K562 (cell line): ENCODE measurements around the gene SERPINI2. TPM values are rescaled to one million over a fixed set of nuclear protein-coding genes. Genes with fewer than 3 reads are reported as not detected.

Experiments used
- CHD4 ChIP-seq: fragments of 200-600 bp; sonication (generic); IDR thresholded peaks from 3 replicates; pipeline ENCODE4 v1.6.1; 2012; ENCODE audit warnings: low read depth, mild to moderate bottlenecking, mixed read lengths, low read length, inconsistent platforms; ENCODE audit not compliant: insufficient read depth, insufficient replicate concordance, poor library complexity, severe bottlenecking
- EWSR1 ChIP-seq: fragments of 450-650 bp; IDR thresholded peaks from 2 replicates; pipeline ENCODE4 v1.6.1; 2018; ENCODE audit warnings: borderline replicate concordance, mild to moderate bottlenecking, low read depth, moderate library complexity; ENCODE audit not compliant: partially characterized antibody
- HDAC6 ChIP-seq: IDR thresholded peaks from 2 replicates; pipeline ENCODE4 v1.6.1; 2012; ENCODE audit warnings: low read depth, mild to moderate bottlenecking, control low read depth, inconsistent platforms, low read length, moderate library complexity
- KHSRP ChIP-seq: fragments of 450-650 bp; IDR thresholded peaks from 2 replicates; pipeline ENCODE4 v1.6.1; 2017
- RFX1 ChIP-seq: fragments of 450-650 bp; IDR thresholded peaks from 2 replicates; pipeline ENCODE4 v1.6.1; 2016; ENCODE audit warnings: mild to moderate bottlenecking, moderate library complexity
- SREBF2 ChIP-seq: sonication (generic); formaldehyde crosslinking; IDR thresholded peaks from 2 replicates; pipeline ENCODE4 v1.4.0; 2020; ENCODE audit warnings: mild to moderate bottlenecking, missing genetic modification reagents
- SRSF1 ChIP-seq: fragments of 200-400 bp; formaldehyde crosslinking; IDR thresholded peaks from 2 replicates; pipeline ENCODE4 v1.6.1; 2017; ENCODE audit warnings: mild to moderate bottlenecking, low read depth, low read length, moderate library complexity
- ZBTB7A ChIP-seq: IDR thresholded peaks from 2 replicates; pipeline ENCODE4 v1.6.1; 2011; ENCODE audit warnings: low read depth, mild to moderate bottlenecking, low read length, moderate library complexity, borderline replicate concordance; ENCODE audit not compliant: control insufficient read depth
- ZNF3 ChIP-seq: fragments of 250-450 bp; sonication (Bioruptor Pico); IDR thresholded peaks from 2 replicates; pipeline ENCODE4 v1.5.0; 2021; ENCODE audit warnings: mild to moderate bottlenecking, moderate library complexity
- polyA plus RNA-seq, 8 experiments: library from polyadenylated mRNA; depleted of rRNA in 4 of 8; stranded (reverse) in 5 of 8; unstranded in 3 of 8; fragments of >200 nt; fragmentation: Nextera tagmentation in 2 of 8; fragmentation: Illumina TruSeq in 1 of 8; extraction: Ambion mirVana in 2 of 8; extraction: Trizol in 1 of 8; gene quantifications; 2 replicates each; pipeline versions ENCODE4 v1.2.1 to v1.2.3, GENCODE V29; 2011 to 2014; ENCODE audit warnings: inconsistent platforms in 1 of 8, missing spikeins in 1 of 8
- total RNA-seq, 7 experiments: library from RNA; depleted of rRNA in 6 of 7; stranded (reverse); fragments of >200 nt in 6 of 7; fragmentation: Illumina TruSeq in 2 of 7; extraction: Trizol in 2 of 7; gene quantifications; 2 replicates each; pipeline versions ENCODE4 v1.2.1 to v1.2.3, GENCODE V29; 2011 to 2021; ENCODE audit warnings: low replicate concordance in 1 of 7
- TF ChIP-seq, protein P1 (sequence below), 3 experiments: fragments of 200-800 bp in 1 of 3; fragments of 250-450 bp in 1 of 3; fragments of 450-650 bp in 1 of 3; sonication (Bioruptor Pico) in 1 of 3; sonication (Bioruptor generic) in 1 of 3; formaldehyde crosslinking in 1 of 3; IDR thresholded peaks; 2 replicates each; pipeline versions ENCODE4 v1.6.1 to v1.8.0; 2016 to 2022; ENCODE audit warnings: mild to moderate bottlenecking in 2 of 3, missing genetic modification characterization in 2 of 3, missing compliant biosample characterization in 1 of 3, moderate library complexity in 1 of 3
- TF ChIP-seq, protein P2 (sequence below): fragments of 450-650 bp; formaldehyde crosslinking; conservative IDR thresholded peaks from 2 replicates; pipeline ENCODE4 v1.4.0; 2022; ENCODE audit warnings: mild to moderate bottlenecking, missing genetic modification characterization
- TF ChIP-seq, protein P3 (sequence below): fragments of 250-450 bp; sonication (Bioruptor Pico); IDR thresholded peaks from 2 replicates; pipeline ENCODE4 v1.5.0; 2021

SERPINI2 gene
- total and polyA plus RNA-seq, 9 of the 15 experiments (the other 6 are each of a cell fraction or from before 2014, with no cell fraction given) = not detected

DNA sequence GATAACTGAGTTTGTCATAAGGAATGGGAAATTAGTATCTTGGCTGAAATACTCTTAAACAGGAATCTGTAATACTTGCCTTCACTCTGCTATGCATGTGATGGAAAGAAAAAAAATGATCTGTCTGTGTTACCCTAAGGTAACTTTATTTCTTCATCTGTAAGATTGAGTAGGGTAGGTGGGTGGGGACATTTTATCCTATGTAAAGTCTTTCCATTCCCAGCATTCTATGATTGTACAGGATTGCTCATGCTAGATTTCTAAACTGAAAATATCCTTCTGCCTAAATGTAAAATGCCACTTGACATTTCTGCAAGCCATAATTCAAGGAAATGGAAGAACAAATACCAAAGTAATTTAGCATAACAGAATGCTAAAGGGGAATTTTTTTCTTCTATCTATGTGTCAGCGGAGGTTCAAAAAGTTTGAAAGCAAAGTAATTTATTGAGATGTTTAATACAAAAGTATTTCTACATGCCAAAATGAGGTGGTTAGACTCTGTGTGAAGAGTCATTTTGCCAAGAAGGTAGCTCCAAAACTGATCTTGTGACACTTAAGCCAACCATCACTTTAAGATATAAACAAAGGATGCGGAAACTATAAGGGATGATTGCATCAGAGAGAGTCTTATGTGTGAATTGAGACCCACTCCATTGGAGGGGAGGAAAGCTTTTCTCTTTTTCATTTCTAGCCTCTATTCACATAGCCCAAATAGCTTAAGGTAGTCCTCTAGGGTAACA is 46.6 kb upstream of the SERPINI2 start (continued):
- TF ChIP-seq, protein P1, sequence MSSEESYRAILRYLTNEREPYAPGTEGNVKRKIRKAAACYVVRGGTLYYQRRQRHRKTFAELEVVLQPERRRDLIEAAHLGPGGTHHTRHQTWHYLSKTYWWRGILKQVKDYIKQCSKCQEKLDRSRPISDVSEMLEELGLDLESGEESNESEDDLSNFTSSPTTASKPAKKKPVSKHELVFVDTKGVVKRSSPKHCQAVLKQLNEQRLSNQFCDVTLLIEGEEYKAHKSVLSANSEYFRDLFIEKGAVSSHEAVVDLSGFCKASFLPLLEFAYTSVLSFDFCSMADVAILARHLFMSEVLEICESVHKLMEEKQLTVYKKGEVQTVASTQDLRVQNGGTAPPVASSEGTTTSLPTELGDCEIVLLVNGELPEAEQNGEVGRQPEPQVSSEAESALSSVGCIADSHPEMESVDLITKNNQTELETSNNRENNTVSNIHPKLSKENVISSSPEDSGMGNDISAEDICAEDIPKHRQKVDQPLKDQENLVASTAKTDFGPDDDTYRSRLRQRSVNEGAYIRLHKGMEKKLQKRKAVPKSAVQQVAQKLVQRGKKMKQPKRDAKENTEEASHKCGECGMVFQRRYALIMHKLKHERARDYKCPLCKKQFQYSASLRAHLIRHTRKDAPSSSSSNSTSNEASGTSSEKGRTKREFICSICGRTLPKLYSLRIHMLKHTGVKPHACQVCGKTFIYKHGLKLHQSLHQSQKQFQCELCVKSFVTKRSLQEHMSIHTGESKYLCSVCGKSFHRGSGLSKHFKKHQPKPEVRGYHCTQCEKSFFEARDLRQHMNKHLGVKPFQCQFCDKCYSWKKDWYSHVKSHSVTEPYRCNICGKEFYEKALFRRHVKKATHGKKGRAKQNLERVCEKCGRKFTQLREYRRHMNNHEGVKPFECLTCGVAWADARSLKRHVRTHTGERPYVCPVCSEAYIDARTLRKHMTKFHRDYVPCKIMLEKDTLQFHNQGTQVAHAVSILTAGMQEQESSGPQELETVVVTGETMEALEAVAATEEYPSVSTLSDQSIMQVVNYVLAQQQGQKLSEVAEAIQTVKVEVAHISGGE (CRISPR knock-in tag; IDR thresholded peaks at IDR 0.05) = no peak
- no peak for TF ChIP-seq KHSRP
- TF ChIP-seq, protein P2, sequence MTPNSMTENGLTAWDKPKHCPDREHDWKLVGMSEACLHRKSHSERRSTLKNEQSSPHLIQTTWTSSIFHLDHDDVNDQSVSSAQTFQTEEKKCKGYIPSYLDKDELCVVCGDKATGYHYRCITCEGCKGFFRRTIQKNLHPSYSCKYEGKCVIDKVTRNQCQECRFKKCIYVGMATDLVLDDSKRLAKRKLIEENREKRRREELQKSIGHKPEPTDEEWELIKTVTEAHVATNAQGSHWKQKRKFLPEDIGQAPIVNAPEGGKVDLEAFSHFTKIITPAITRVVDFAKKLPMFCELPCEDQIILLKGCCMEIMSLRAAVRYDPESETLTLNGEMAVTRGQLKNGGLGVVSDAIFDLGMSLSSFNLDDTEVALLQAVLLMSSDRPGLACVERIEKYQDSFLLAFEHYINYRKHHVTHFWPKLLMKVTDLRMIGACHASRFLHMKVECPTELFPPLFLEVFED = no peak
- TF ChIP-seq ZBTB7A = no peak
- no peak for TF ChIP-seq RFX1
- no peak for TF ChIP-seq SREBF2
- no peak for TF ChIP-seq ZNF3
- TF ChIP-seq CHD4 = no peak
- TF ChIP-seq SRSF1 = no peak
- TF ChIP-seq, protein P3, sequence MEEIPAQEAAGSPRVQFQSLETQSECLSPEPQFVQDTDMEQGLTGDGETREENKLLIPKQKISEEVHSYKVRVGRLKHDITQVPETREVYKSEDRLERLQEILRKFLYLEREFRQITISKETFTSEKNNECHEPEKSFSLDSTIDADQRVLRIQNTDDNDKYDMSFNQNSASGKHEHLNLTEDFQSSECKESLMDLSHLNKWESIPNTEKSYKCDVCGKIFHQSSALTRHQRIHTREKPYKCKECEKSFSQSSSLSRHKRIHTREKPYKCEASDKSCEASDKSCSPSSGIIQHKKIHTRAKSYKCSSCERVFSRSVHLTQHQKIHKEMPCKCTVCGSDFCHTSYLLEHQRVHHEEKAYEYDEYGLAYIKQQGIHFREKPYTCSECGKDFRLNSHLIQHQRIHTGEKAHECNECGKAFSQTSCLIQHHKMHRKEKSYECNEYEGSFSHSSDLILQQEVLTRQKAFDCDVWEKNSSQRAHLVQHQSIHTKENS = no peak
- no peak for TF ChIP-seq HDAC6
- no peak for TF ChIP-seq EWSR1
